GM06990 (cell line): Measurements from ENCODE around the gene HEATR3.

ENCODE experiments used
- DNase-seq: peaks from one replicate; pipeline ENCODE4 v3.0.0-alpha.2; 2011; ENCODE audit not compliant: insufficient read length; ENCODE audit errors: extremely low read depth
- H3K27me3 ChIP-seq: replicated peaks from 2 replicates; pipeline ENCODE4 v1.6.0; 2011; ENCODE audit warnings: low read length; ENCODE audit not compliant: control insufficient read depth, insufficient read depth
- H3K36me3 ChIP-seq: 2 replicates; pipeline ENCODE4 v1.5.1; 2011; ENCODE audit warnings: low read length; ENCODE audit not compliant: control insufficient read depth, insufficient read depth
- H3K4me3 ChIP-seq: replicated peaks from 2 replicates; pipeline ENCODE4 v1.5.1; 2011; ENCODE audit warnings: low read depth, mild to moderate bottlenecking, control low read depth, low read length
- CTCF ChIP-seq: IDR thresholded peaks from 2 replicates; pipeline ENCODE4 v1.5.1; 2011; ENCODE audit warnings: low read length, control low read depth, mild to moderate bottlenecking, inconsistent platforms; ENCODE audit not compliant: insufficient read depth, poor library complexity, severe bottlenecking

The HEATR3 gene

GRCh38 chr16:50037662-50038220, 28.0 kb upstream of the HEATR3 start:
- H3K27me3 ChIP-seq: no peaks in the 10 kb centered on the region
- peaks cover 3% of the 10 kb centered on the region for H3K36me3 ChIP-seq
- H3K4me3 ChIP-seq: no peak overlapping the region
- TF ChIP-seq CTCF: no peak
- no peak for DNase-seq

- TF ChIP-seq CTCF: no peak
- no peak for DNase-seq
- H3K4me3 ChIP-seq: no peak overlapping the region
- peaks cover 3% of the 10 kb centered on the region for H3K36me3 ChIP-seq
- H3K27me3 ChIP-seq: no peaks in the 10 kb centered on the region
Observed at GRCh38 chr16:50038286-50038685, 27.5 kb upstream of the HEATR3 start.

- Histone ChIP-seq H3K27me3 (no peaks in the 10 kb centered on the region), H3K36me3 (peaks cover 3% of the 10 kb centered on the region), H3K4me3 (no peak overlapping the region)
- DNase-seq: no peak
- no peak for TF ChIP-seq CTCF
Observed at GRCh38 chr16:50038756-50039529, 26.8 kb upstream of the HEATR3 start.

GRCh38 chr16:50040018-50040417, 25.8 kb upstream of the HEATR3 start:
- DNase-seq: no peak
- H3K36me3 ChIP-seq: no peaks in the 10 kb centered on the region
- no peak for TF ChIP-seq CTCF
- no peaks in the 10 kb centered on the region for H3K27me3 ChIP-seq
- H3K4me3 ChIP-seq: no peak overlapping the region

- H3K27me3 ChIP-seq: no peaks in the 10 kb centered on the region
Observed at GRCh38 chr16:50040710-50041109, 25.1 kb upstream of the HEATR3 start.

More at GRCh38 chr16:50040710-50041109, 25.1 kb upstream of the HEATR3 start:
- TF ChIP-seq CTCF: no peak
- H3K4me3 ChIP-seq: no peak overlapping the region
- no peaks in the 10 kb centered on the region for H3K36me3 ChIP-seq
- DNase-seq: no peak
